CD4-positive, alpha-beta T cell treated with Interleukin-12 subunit alpha and Interleukin-12 subunit beta, for 1 hour (primary cell): ENCODE measurements around the gene ADM.

Source experiments
- DNase-seq: peaks from one replicate; pipeline ENCODE4 v3.0.0-alpha.2; 2020

The ADM gene

DNA sequence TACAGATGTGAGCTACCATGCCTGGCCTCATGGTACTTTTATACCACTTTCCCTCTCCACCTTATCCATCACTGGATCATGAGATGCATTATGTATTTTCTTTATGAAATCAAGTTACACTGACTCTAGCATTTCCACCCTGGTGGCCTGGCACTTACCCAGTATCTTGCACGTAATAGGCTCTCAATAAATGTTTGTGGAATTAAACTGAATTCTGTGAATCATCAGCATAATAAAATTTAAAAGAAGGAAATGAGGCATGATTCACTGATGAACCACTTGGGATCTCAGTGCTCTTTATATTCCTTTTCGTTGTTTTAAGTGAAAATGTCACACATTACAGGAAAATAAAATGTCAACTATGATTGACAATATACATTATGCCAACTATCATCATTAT, 25.1 kb downstream of the ADM start:
- DNase-seq, result no peak

DNA sequence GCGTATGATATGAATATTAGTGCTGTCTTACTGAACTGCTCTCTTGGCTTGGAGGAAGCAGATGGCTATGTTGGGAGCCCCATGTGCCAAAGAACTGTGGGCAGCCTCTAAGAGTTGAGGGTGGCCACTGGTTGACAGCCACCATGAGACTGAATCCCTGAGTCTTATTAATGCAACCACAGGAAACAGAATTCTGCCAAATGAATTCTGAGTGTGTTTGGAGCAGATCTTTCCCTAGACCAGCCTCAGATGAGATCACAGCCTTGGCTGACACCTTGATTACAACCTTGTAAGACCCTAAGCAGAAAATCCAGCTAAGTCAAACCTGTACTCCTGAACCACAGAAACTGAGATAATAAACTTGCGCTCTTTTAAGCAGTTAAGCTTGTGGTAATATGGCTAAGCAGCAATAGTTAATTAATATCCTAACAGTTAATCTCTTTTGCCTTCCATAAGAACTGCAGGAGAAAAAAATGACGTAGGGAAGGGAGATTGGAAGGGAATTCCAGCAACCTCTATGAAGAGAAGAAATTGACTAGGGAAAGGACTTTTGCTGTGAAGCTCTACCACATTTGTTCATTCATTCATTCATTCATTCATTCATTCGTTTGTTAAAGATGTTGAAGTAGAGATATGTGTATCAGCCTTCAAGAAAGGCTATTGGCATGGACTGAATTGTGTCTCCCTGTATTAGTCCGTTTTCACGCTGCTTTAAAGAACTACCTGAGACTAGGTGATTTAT, 26.8 kb downstream of the ADM start:
- DNase-seq, result no peak

DNA sequence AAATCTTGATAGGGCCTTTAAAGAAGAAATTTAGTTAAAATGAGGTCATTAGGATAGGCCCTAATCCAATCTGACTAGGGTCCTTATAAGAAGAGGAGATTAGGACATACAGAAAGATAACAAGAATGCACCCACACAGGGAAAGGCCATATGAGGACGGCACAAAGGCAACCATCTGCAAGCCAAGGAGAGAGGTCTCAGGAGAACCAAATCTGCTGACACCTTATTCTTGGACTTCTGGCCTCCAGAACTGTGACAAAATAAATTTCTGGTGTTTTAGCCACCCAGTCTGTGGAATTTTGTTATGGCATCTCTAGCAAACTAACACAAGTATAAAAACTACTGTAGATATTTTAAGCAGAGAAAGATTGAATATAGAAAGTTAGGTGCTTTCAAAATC, 28.6 kb downstream of the ADM start:
- DNase-seq, result no peak

DNA sequence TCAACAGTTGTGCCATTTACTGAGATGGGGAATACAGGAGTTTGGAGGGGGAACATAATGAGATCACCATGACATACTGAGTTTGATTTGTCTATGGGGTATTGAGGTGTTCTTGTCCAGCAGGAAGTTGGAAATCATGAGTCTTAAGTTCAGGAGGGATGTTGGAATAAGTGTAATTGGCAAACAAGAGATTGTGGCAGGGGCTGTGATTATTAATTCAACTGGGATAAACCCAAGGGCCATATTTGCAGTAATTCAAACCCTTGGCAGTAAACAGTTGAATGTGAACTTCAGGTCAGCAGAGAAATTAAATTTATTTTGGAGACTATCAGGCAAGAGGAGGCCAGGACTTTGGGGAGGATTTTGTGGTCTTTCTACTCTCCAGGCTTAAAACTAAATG, 33.4 kb downstream of the ADM start:
- DNase-seq, result no peak

DNA sequence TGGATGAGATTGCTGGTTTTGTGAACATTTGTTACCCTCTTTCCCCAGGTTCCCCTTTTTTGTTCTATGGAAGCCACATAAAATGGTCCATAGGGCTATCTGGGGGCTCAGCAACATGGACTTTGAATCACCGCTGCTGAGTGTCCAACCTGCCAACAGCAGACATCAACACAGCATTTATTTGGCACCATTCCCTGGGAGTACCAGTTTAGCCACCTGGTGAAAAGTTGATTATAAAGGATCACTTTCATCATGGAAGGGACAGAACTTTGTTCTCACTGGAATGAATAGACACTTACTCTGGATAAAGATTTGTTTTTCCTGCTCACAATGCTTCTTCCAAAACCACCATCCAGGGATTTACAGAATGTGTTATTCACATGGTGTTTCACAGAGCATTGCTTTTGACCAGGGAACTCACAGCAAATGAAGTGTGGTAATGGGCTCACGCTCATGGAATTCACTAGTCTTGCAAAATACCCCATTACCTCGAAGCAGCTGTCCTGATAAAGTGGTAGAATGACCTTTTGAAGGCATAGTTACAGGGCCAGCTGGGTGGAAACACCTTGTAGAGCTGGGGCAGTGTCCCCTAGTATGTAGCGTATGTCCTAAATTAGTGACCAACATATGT, 43.9 kb downstream of the ADM start:
- no peak for DNase-seq

DNA sequence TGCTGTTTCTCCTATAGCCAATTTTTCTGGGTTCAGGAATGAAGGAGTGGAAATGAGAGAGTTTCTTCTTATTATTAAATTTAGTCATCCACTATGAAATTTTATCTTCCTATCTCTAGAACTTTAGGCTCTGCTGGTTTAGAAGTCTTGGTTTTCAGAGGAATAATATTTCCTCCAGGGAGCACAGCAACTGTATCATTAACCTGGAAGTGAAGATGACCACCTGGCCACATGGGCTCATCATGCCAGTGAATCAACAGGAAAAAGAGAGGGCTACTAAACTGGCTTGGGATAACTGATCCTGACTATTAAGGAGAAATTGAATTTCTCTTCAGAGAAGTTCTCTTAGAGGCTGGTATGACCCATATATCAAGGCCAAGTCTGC, 44.4 kb downstream of the ADM start:
- no peak for DNase-seq

DNA sequence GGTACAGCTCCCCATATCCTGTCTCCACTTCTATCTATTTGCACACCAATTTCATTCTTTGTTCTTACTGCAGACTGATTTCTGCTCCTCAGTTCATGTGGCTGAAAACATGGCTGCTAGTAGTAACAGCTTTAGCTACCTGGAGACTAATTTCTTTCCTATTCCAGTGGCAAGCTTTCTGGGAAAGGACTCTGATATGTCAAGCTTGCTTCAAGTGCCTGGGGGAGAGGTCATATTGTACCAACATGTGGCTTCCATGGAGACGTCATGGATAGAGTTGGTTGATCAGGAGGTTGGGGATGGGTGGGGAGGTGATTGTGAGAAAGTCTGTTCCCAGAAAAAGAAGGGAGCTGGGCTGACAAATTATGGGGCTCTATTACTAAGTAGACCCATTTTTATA, 44.9 kb downstream of the ADM start:
- DNase-seq, result no peak

DNA sequence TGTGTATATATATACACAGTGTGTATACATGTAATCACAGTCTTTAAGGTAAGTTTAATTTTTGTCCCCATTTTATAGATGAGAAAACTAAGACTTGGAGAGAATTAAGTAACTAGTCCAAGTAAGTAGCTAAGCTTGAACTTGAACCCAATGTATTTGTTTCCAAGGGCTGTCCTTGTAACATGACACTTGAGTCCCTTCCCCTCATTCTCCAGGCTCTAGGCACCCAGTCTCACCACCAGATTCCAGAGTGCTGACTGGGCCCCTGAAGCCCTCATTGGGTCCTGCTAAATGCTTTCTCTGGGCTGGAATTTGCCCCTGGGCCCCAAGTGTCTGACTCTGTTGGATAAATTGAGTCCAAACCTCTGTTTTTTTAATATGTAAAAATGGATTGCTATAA, 45.5 kb downstream of the ADM start:
- DNase-seq, result no peak

DNA sequence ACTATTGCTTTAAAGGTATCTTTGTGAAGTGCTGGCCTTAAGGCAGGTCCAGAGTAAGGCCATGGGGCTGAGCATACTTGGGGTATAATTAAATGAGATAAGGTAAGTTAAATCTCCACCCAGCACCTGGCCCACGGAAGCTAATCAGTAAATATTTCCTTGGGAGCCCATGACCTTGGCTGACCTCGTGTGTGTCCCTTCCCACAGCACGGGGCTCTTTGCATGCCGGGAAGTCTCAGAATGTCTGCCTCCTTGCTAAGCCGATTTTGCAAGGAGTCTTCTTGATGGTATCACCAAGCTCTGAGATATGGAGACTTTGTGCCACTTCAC, 46.5 kb downstream of the ADM start:
- no peak for DNase-seq

DNA sequence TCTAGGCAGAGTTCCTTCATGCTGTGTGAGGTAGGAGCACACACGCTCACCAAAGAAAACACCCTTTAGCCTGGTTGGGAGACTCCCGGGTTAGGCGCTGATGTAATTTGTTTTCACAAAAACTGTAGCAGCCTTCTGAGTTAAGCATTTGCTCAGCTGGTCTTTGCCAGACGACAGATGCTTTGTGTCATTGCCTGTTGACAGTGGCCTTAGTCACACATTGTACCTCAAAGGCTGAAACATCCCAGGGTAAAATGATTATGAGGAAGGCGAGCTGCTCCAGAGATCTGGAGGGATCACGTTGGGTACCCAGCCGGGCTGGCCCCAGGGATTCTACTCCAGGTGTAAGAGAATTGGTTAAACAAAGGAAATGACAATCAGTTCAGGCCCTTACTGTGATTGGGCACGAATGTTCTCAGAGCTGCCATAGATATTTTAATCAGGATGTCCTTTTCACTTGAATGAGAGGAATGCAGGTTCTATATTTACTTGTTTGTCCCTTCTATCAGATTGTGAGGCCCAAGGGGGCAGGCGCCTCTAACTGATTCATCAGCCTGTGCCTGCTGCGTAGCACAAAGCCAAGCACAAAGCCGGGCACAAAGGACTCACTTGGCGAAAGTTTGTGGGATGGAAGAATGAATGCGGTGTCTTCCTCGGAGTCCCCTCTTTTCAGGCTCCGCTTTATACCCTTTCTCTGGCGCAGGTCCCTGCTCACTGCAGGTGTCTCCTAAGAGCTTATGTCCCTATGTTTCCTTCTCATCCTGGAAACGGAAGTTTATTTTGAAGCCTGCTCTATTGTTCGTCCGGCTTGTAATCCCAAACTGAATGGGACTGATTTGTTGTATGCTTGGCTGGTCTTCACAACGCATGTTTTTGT, 47.1 kb downstream of the ADM start:
- DNase-seq, result no peak

DNA sequence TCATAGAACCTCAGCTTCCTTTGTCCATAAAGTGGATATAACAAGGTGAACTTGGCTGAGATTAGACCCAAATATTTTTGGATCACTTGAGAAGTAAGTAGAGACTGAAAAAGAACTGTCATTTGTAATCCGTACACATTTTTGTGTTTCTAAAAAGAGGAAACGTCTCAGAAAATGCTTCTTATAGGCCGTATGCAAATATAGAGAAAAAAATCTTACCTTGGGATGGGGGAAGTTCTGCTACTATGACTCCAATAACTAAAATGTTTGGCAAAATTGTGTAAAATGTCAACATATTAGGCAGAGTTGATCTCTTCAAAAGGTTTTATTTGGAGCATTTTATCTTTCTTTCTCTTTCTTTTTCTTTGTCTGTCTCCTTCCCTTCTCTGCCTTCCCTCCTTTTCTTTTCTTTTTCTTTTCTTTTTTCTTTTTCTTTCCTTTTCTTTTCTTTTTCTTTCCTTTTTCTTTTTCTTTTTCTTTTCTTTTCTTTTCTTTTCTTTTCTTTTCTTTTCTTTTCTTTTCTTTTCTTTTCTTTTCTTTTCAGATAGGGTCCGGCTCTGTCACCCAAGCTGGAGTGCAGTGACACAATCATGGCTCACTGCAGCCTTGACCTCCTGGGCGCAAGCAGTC, 48.2 kb downstream of the ADM start:
- no peak for DNase-seq

DNA sequence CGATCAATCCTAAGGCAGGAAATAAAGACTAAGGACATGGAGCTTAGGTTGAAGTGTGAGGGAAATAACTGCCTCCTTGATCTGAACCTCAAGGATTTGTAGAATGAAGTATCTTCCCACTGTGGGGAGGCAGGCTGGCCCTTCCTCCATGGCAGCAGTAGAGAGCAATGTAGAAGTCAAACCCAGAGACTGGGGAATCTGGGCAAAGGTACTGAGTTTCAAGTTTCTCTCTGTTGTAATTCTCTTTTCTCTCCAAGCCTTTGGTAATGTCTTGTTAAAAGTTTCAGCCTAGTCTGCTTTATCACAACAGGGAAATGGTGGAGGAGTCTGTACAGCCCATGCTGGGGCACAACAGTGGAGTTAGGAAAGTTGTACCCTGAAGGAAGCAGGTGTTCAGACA, 49.5 kb downstream of the ADM start:
- DNase-seq, result no peak

DNA sequence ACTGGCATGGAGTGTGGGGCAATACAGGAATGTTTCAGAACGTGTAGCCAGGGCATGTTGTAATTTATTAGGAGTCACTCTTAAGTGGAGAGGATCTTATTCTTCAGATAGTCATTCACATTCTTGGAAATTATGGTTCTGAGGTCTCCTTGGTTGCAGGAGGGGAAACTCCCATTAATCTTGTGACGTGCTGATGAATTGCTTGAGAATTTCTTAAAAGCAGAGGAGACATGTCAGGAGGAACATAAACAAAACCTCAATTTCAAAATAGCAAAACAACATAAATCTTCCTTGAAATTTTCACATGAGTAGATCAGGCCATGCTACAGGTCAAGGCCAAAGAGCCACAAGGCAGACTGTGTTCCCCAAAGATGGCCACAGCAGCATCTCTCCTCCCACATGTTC, 50.4 kb downstream of the ADM start:
- DNase-seq, result no peak

DNA sequence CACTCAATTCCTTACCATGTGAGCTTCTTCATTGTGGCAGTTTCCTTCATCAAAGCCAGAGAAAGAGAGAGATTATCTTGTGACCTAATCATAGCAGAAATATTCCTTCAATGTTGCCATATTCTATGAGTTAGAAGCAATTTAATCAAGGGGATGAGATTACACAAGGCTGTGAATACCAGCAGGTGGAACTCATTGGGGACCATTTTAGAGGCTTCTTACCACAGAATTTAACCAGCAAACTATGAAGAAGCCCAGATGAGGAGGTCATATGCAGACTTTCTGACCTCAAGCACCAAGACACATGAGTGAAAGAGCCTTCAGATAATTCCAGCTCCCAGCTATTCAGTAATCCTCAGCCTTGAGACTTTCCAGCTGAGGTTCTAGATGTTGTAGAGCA, 51.3 kb downstream of the ADM start:
- no peak for DNase-seq
